Activated naive CD4-positive, alpha-beta T cell treated with anti-CD3 and anti-CD28 coated beads, Interleukin-2, amount 50 U/mL, for 72 hours (primary cell): ENCODE measurements around the gene TBL3. TPM values are rescaled to one million over a fixed set of nuclear protein-coding genes. Genes with fewer than 3 reads are reported as not detected.

Experiments
- ATAC-seq, 2 donors: fragments of 150-1000 bp; cut with Tn5 transposase; 2 replicates each; pipeline ENCODE4 v1.10.0; 2021; ENCODE audit warnings: mild to moderate bottlenecking in 2 of 2, moderate library complexity in 2 of 2
- DNase-seq, 2 donors: peaks; one replicate each; pipeline ENCODE4 v3.0.0; 2021 to 2022; ENCODE audit warnings: low spot score in 2 of 2
- H3K27ac Mint-ChIP-seq, 2 donors: one replicate each; pipeline ENCODE4 v1.8.0; 2022; ENCODE audit warnings: mild to moderate bottlenecking in 2 of 2, mixed read lengths in 2 of 2
- H3K36me3 Mint-ChIP-seq, 2 donors: one replicate each; pipeline ENCODE4 v1.8.0; 2022; ENCODE audit warnings: mixed read lengths in 2 of 2
- H3K9me3 Mint-ChIP-seq, 2 donors: one replicate each; pipeline ENCODE4 v1.8.0; 2022; ENCODE audit warnings: mixed read lengths in 2 of 2
- total RNA-seq, 2 donors: library from RNA; stranded (reverse); gene quantifications; one replicate each; pipeline ENCODE4 v1.2.3, GENCODE V29; 2022

TBL3 gene
- total RNA-seq, 2 donors from 2014 or later, result 18.8 to 37.2 TPM

DNA sequence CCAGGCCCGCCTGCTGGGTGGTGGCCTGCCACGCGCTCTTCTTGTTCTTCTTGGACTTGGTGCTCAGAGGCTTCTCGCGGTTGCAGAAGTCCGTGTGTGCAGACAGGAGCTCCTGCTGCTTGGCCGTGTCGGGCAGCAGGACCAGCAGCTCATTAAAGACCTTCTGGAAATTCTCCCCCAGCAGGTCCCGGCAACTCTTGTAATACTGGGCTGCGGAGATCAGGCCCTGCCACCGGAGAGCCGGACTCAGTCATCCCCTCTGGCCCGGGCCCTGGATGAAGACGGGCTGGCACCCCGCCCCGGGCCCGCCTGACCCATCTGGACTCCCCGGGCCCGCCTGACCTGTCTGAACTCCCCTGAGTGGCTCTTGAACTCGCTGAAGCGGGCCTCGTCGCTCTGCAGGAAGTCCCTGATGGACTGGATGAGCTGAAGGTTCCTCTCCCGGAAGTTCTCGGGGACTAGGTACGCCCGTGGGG is 26.5 kb downstream of the TBL3 start:
- Mint-ChIP-seq H3K36me3 (peaks cover 0 to 6% of the 10 kb centered on the region in 2 donors), H3K9me3 (no peaks in the 10 kb centered on the region), H3K27ac (no peak overlapping the region)
- ATAC-seq (no peak), DNase-seq (no peak)

DNA sequence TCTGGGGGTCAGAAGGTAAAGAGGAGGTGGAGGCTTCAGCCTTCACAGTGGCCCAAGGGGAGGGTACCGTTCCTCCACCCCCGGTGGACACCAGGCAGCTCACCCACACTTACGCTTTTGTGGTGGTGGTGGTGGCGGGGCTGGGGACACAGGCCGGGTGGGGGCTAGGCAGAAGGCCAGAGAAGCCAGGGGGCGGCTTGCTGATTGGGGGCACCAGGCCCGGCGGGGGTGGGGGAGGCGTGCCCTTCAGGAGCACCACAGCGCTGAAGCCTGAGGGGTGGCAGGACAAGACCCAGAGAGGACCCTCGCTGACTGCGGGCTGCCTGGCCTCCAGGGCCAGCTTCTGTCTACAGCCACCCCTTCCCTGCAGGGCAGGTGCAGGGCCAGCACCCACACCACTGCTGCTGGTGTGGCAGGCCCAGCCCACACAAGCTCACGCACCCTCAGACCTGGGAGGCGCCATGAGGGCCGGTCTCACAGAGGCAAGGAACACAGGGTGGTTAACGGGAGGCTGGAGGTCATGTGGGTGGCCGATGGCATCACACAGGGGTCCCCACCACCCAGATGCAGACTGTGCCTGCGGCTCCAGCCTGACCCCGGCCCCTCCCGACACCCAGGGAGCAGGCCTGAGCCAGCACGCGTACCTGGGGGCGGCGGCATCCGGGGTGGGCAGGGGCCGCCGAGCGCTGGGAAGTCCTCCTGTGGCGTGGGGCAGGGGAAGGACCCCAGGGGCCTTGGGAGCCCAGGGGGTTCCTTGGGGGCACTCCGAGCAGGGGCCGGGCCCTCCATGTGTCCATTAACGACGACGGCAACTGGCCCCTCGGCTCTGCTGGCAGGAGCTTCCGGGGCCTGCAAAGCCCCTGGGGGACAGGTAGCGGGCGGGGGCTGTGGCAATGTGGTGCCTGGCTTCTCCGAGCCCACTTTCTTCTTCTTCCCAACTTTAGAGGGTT is 27.3 kb downstream of the TBL3 start:
- no peak for ATAC-seq
- no peaks in the 10 kb centered on the region for H3K9me3 Mint-ChIP-seq
- DNase-seq, result no peak
- no peak overlapping the region for H3K27ac Mint-ChIP-seq
- H3K36me3 Mint-ChIP-seq, result peaks cover 0 to 6% of the 10 kb centered on the region in 2 donors

GRCh38 chr16:1999866-2000514 is 28.1 kb downstream of the TBL3 start:
- DNase-seq (no peak), ATAC-seq (no peak)
- H3K9me3 Mint-ChIP-seq, result no peaks in the 10 kb centered on the region
- H3K36me3 Mint-ChIP-seq, result peaks cover 0 to 6% of the 10 kb centered on the region in 2 donors
- no peak overlapping the region for H3K27ac Mint-ChIP-seq

- peaks cover 0 to 6% of the 10 kb centered on the region in 2 donors for H3K36me3 Mint-ChIP-seq
- DNase-seq (no peak), ATAC-seq (no peak)
- H3K9me3 Mint-ChIP-seq, result no peaks in the 10 kb centered on the region
- no peak overlapping the region for H3K27ac Mint-ChIP-seq
Measured at GRCh38 chr16:2001035-2001434, 29.2 kb downstream of the TBL3 start.

DNA sequence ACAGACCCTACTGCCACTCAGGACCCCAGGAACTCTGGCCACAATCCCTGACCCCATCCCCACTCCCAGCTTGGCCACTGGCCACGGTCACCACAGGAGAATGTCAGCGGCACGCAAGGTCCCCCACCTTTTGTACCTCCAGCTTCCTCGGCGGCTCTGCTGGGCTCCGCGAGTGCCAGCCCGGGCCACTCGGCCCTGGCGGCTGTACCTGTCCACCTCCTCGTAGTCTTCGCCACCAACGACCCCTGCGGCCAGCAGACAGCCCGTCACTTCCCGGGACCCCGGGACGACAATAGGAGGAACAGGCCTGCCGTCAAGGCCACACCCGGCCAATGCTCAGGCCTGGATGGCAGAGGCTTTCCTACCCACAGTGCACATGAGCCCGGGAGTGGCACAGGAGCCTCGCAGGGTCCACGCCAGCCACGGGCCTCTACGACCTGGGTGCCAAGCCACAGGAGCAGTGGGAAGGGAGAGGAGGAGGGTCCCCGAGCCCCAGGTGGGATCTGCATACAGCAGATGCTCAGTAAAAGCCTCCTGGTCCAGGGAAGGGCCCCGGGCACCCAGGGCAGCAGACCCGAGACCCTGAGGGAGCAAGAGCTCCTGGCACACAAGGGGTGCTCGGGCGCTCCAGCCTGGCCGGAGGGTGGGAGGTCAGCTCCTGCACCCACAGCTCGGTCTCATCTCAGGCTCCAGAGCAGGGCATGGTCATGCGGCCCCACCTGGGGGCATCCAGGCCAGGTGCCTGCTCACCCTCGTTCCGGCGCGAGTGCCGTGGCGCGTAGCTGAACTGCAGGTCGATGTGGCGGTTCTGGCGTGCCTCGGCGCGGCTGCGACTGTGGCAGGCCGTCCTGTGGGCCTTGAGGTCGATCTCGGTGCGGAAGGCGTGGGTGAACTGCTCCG is 29.9 kb downstream of the TBL3 start:
- Mint-ChIP-seq H3K36me3 (peaks cover 0 to 6% of the 10 kb centered on the region in 2 donors), H3K9me3 (no peaks in the 10 kb centered on the region), H3K27ac (no peak overlapping the region)
- no peak for DNase-seq
- ATAC-seq, result no peak

DNA sequence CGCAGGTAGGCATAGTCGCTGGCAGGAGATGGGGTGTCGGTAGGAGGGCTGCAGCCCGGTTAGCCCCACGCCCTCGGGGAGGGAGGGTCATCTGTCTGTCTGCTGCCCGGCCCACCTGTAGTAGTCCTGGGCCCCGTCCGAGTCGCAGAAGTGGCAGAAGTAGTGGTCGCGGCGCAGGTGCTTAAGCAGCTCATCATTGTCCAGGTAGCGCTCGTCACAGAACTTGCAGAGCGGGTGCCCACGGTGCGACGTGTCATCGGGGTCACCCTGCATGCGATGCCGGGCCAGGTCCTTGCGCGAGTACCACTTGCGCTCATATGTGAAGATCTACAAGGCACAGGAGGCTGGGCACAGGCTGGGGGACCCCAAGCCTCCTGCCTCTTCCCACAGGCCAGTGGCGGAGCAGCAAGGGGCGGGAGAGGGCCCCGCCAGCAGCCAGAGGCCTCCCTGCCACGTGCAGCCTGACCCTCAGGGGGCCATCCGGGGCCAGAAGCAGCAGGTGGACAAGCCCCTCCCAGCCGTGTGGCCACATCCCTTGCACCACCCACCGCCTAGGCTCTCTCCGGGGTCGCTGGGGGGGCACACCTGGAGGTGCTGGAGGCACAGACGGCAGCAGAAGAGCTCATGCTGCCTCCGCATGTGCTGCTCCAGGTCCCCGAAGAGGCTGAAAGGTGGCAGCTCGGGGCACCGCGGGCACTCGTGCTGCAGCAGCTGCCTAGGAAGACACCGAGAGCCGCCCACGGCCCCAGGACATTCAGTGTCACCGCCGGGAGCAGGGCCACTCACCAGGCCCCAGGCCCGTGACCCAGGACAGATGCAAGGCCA is 30.8 kb downstream of the TBL3 start:
- ATAC-seq (no peak), DNase-seq (no peak)
- no peak overlapping the region for H3K27ac Mint-ChIP-seq
- H3K9me3 Mint-ChIP-seq, result no peaks in the 10 kb centered on the region
- H3K36me3 Mint-ChIP-seq, result peaks cover 3 to 8% of the 10 kb centered on the region in 2 donors

- Mint-ChIP-seq H3K36me3 (peaks cover 10 to 11% of the 10 kb centered on the region in 2 donors), H3K9me3 (no peaks in the 10 kb centered on the region), H3K27ac (no peak overlapping the region)
- ATAC-seq (no peak), DNase-seq (no peak)
Measured at GRCh38 chr16:2003231-2003826, 31.5 kb downstream of the TBL3 start.

DNA sequence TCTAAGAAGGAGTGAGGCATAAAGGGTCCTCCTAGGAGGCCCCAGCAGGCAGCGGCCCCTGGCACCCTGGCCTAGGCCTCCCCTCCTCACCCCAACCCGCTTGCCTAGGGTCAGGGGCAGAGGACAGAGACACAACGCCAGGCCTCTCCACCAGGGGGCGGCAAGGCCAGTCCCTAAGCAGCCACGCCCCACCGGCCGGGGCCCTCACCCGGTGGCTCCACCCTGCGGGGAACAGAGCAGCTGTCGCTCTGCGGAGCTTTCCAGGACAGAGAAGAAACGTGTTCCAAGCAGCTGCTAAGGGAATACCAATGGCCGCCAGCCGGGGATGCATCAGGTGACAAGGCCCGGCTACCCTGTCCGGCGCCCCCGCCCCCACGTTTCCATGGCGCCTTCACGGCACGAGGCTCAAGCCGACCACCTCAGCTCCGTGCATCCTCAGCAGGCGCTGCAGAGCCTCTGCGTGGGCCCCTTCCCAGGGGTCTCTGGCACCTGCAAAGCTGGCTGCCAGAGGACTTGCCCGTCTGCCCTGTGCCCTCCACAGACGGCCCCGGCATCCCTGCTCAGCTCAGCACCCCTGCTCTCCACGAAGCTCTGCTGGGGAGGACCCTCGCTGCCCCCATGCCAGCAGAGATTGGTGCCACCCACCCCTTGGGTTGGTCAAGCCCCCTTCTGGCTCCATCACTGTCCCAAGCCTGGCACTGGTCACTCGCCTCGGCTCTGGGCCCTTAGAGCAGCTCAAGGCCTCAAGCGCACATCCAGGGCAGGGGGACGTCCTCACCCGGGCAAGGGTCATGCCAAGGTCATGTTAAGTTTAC is 32.2 kb downstream of the TBL3 start:
- H3K27ac Mint-ChIP-seq, result peak overlapping the region in 1 of 2 donors; percentile 48
- no peaks in the 10 kb centered on the region for H3K9me3 Mint-ChIP-seq
- H3K36me3 Mint-ChIP-seq, result peaks cover 17% of the 10 kb centered on the region in 2 donors
- peak in 1 of 2 donors; percentile 98 for DNase-seq
- ATAC-seq, result peak; percentile 73 to 94

- Mint-ChIP-seq H3K36me3 (peaks cover 17 to 19% of the 10 kb centered on the region in 2 donors), H3K27ac (peak overlapping the region in 1 of 2 donors; percentile 56), H3K9me3 (no peaks in the 10 kb centered on the region)
- ATAC-seq (no peak), DNase-seq (no peak)
Measured at GRCh38 chr16:2004795-2005517, 33.1 kb downstream of the TBL3 start.

DNA sequence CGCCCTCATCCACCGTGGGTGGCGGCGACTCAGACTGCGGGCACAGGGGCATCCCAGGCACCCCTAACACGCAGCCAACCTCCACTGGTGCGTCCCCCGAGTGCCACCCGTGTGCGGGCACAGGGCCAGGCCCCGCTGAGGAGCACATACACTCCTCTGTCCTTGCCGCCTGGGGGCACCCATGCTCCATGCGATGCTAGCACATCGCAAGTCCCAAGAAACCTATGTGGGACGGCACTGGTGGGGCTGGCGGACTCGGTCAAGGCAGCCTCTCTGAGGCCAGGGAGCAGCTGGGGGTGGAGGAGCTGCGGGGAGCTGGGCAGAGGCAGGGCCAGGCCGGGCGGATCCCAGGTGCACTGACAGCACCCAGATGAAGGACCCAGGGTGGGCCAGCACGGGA is 33.8 kb downstream of the TBL3 start:
- DNase-seq (no peak), ATAC-seq (no peak)
- Mint-ChIP-seq H3K27ac (peak overlapping the region; percentile 29 to 56), H3K9me3 (no peaks in the 10 kb centered on the region), H3K36me3 (peaks cover 22 to 24% of the 10 kb centered on the region in 2 donors)

GRCh38 chr16:2006317-2006716 is 34.5 kb downstream of the TBL3 start:
- Mint-ChIP-seq H3K27ac (no peak overlapping the region), H3K9me3 (no peaks in the 10 kb centered on the region), H3K36me3 (peaks cover 22 to 24% of the 10 kb centered on the region in 2 donors)
- no peak for DNase-seq
- ATAC-seq, result no peak

GRCh38 chr16:2007081-2007836 is 35.4 kb downstream of the TBL3 start:
- ATAC-seq (no peak), DNase-seq (no peak)
- peak overlapping the region; percentile 89 to 90 for H3K27ac Mint-ChIP-seq
- no peaks in the 10 kb centered on the region for H3K9me3 Mint-ChIP-seq
- peaks cover 22 to 24% of the 10 kb centered on the region in 2 donors for H3K36me3 Mint-ChIP-seq

DNA sequence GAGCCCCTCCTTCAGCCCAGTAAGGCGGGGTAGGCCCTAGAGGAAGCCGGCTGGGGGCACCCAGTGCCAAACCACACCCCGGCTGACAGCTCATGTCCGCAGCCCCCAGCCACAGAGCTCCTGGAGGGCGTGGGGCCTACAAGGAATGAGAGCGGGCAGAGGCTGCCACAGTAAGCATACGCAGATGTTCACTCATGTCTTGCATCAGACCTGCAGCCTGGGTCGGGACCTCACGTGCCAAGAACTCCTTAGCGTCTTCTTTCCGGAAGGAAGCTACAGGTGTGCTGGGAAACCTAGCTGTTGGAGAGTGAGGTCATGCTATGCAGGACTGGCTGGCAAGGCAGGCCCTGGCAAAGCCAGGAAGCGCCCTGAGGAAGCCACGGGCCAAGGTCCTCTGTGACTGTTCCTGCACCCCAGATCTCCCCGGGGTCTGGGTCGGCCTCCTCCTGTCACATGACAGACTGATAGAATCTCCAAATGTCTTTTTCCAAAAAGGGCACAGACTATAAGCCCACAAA is 36.2 kb downstream of the TBL3 start:
- no peak for DNase-seq
- Mint-ChIP-seq H3K9me3 (no peaks in the 10 kb centered on the region), H3K36me3 (peaks cover 22 to 24% of the 10 kb centered on the region in 2 donors), H3K27ac (peak overlapping the region; percentile 90 to 97)
- ATAC-seq, result peak in 1 of 2 donors; percentile 13
